HFFc6 (cell line): ENCODE data around the gene GRPEL1. TPM values are rescaled to one million over a fixed set of nuclear protein-coding genes. Genes with fewer than 3 reads are reported as not detected.
A peak's percentile ranks its signal among the peaks of the same experiment; 100 is the strongest.

Experiments used
- DNase-seq: peaks from one replicate; pipeline ENCODE4 v3.0.0-alpha.2; 2018
- H3K27ac Mint-ChIP-seq: 2 replicates; pipeline ENCODE4 v1.8.0; 2020; ENCODE audit warnings: mild to moderate bottlenecking, mixed read lengths
- H3K27me3 Mint-ChIP-seq: 2 replicates; pipeline ENCODE4 v1.8.0; 2021; ENCODE audit warnings: mild to moderate bottlenecking, moderate library complexity, mixed read lengths; ENCODE audit not compliant: insufficient read depth
- H3K36me3 Mint-ChIP-seq: 2 replicates; pipeline ENCODE4 v1.8.0; 2021; ENCODE audit warnings: low read depth, mixed read lengths
- H3K4me1 Mint-ChIP-seq: 2 replicates; pipeline ENCODE4 v1.8.0; 2020; ENCODE audit warnings: low read depth, mixed read lengths
- H3K4me3 Mint-ChIP-seq: 2 replicates; pipeline ENCODE4 v1.8.0; 2020; ENCODE audit warnings: mild to moderate bottlenecking, moderate library complexity, mixed read lengths
- H3K9me3 Mint-ChIP-seq: 2 replicates; pipeline ENCODE4 v1.8.0; 2020; ENCODE audit warnings: mild to moderate bottlenecking, mixed read lengths
- total RNA-seq, 6 experiments: library from RNA; stranded (reverse); fragmentation: NEBNext Ultra II Directional; extraction: Animal tissue kit (Norgen Biotek cat#: 25700); gene quantifications; 2 replicates in 1 of 6; 3 replicates in 5 of 6; pipeline ENCODE4 v1.2.3, GENCODE V29; 2021
- TF ChIP-seq, protein P1 (sequence below): fragments of 200-600 bp; sonication (generic); IDR thresholded peaks from 2 replicates; pipeline ENCODE4 v1.5.0; 2021; ENCODE audit warnings: antibody characterized with exemption, mild to moderate bottlenecking

GRPEL1 gene
- total RNA-seq, 6 experiments from 2014 or later = 43.1 to 62.1 (median 45.3) TPM

GRCh38 chr4:7073526-7074390 lies 5.9 kb upstream of the GRPEL1 start:
- TF ChIP-seq, protein P1, sequence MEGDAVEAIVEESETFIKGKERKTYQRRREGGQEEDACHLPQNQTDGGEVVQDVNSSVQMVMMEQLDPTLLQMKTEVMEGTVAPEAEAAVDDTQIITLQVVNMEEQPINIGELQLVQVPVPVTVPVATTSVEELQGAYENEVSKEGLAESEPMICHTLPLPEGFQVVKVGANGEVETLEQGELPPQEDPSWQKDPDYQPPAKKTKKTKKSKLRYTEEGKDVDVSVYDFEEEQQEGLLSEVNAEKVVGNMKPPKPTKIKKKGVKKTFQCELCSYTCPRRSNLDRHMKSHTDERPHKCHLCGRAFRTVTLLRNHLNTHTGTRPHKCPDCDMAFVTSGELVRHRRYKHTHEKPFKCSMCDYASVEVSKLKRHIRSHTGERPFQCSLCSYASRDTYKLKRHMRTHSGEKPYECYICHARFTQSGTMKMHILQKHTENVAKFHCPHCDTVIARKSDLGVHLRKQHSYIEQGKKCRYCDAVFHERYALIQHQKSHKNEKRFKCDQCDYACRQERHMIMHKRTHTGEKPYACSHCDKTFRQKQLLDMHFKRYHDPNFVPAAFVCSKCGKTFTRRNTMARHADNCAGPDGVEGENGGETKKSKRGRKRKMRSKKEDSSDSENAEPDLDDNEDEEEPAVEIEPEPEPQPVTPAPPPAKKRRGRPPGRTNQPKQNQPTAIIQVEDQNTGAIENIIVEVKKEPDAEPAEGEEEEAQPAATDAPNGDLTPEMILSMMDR = no peak
- no peak overlapping the region for H3K4me3 Mint-ChIP-seq

DNA sequence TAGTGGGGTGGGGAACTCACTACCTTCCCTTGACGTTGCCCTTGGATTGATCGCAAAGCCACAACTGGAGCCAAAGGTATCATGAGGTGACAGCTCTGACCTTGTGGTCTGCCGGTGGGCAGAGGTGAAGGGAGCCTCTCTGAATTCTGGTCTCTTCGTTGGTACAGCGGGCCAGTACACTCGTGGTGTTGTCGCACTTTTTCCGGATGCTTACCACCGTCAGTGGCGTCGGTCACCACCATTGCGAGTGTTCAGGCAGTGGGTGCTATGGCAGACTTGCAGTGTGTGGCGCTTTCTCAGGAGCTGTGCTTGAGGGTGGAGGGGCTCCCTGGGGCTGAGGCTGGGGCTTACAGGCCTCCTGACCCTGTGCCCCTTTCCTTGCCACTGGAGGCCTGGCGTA lies 5.2 kb upstream of the GRPEL1 start:
- no peaks in the 10 kb centered on the region for H3K36me3 Mint-ChIP-seq
- TF ChIP-seq, protein P1 = no peak
- H3K9me3 Mint-ChIP-seq = no peaks in the 10 kb centered on the region
- H3K27ac Mint-ChIP-seq = no peak overlapping the region
- peaks cover 6% of the 10 kb centered on the region for H3K27me3 Mint-ChIP-seq
- no peak overlapping the region for H3K4me3 Mint-ChIP-seq
- peaks cover 34% of the 10 kb centered on the region for H3K4me1 Mint-ChIP-seq
- DNase-seq = no peak

More at GRCh38 chr4:7073526-7074390, 5.9 kb upstream of the GRPEL1 start:
- peak; percentile 50 for DNase-seq
- Mint-ChIP-seq H3K4me1 (peaks cover 29% of the 10 kb centered on the region), H3K27ac (no peak overlapping the region), H3K36me3 (no peaks in the 10 kb centered on the region), H3K9me3 (no peaks in the 10 kb centered on the region), H3K27me3 (peaks cover 6% of the 10 kb centered on the region)

DNA sequence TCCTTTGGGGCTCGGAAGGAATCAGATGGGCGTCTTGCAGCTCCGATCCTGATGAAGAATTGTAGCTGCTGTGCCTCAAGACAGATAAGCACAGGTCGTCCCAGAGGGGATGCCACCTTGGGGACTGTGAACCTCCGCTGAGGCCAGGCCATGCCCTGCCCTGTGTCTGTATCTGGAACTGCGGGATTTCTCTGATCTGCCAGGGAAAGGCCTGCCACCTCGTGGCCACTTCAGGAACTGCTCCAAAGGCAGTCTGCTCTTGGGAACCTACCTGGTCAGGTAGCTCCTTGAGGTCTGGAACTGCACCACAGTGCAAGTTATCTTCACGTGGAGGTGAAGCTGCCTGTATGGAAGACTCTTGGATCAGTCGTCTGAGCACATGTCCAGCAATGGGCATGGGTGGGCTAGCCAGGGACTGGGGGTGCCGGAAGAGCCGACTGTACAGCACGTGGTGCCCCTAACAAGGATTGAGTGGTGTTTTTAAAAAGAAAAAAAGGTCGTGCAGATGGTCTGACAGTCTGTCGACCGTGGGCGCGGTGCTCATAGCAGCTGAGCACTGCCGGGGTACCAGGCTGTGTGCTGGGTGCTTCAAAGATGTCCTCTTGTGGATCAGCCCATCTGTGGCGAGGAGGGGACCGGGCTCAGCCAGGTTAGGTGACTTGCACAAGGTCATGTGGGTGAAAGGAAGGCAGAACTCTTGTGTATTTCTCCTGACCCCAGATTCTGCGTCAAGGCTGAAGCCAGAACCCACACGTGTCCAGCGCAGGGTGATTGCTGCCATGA lies 3.1 kb upstream of the GRPEL1 start:
- H3K4me1 Mint-ChIP-seq = peaks cover 48% of the 10 kb centered on the region
- DNase-seq = peak; percentile 55
- H3K27ac Mint-ChIP-seq = no peak overlapping the region; the same call in 1 of the 2 replicates
- H3K9me3 Mint-ChIP-seq = no peaks in the 10 kb centered on the region
- peak overlapping the region; percentile 22; the same call in 1 of the 2 replicates for H3K4me3 Mint-ChIP-seq
- H3K27me3 Mint-ChIP-seq = peaks cover 6% of the 10 kb centered on the region
- peaks cover 4% of the 10 kb centered on the region; the same call in 1 of the 2 replicates for H3K36me3 Mint-ChIP-seq
- TF ChIP-seq, protein P1 = peak; percentile 99

GRCh38 chr4:7068883-7069282 lies 1.0 kb upstream of the GRPEL1 start:
- peaks cover 12% of the 10 kb centered on the region for H3K36me3 Mint-ChIP-seq
- peaks cover 40% of the 10 kb centered on the region for H3K4me1 Mint-ChIP-seq
- H3K27ac Mint-ChIP-seq = peak overlapping the region; percentile 92
- no peaks in the 10 kb centered on the region for H3K9me3 Mint-ChIP-seq
- TF ChIP-seq, protein P1 = no peak
- H3K4me3 Mint-ChIP-seq = peak overlapping the region; percentile 98
- peaks cover 6% of the 10 kb centered on the region for H3K27me3 Mint-ChIP-seq
- DNase-seq = peak; percentile 12

DNA sequence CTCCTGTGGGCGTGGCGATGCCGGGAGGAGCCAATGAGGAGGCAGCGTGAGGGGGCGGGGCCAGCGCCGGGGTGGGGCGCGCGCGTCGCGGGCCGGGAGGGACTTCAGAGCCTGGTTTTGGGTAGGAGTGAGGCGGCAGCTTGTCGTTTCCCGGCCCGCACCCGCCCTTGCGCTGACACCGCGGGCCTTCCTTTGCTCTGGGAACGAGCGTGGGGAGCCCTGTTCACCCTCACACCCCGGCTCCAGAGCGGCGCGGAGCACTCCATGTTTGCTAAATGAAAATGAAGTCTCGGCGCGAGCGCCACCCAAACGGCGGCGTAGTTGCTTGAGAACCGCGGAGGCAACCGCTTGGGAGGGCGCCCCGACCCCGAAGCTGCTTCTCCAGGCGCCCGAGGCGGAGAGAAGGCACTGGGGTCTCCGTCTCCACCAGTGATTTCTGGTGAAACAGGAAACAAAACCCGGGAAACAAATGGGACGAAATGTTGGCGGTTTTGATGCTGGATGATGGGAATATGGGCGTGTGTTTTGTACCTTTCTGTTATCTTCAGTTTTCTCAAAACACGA lies 497 bp upstream of the GRPEL1 start:
- Mint-ChIP-seq H3K27me3 (peaks cover 6% of the 10 kb centered on the region), H3K9me3 (no peaks in the 10 kb centered on the region), H3K4me1 (peaks cover 40% of the 10 kb centered on the region), H3K36me3 (peaks cover 17% of the 10 kb centered on the region), H3K4me3 (peak overlapping the region; percentile 98), H3K27ac (peak overlapping the region; percentile 92)
- no peak for DNase-seq
- TF ChIP-seq, protein P1 = peak; percentile 11; the same call in 1 of the 2 replicates
